ENCODE measurements around the gene PACSIN1.

The PACSIN1 gene

GRCh38 chr6:34565722-34566137 is 99.9 kb downstream of the PACSIN1 start:
- no peak for DNase-seq

- DNase-seq = no peak
Measured at GRCh38 chr6:34566830-34567546, 101.1 kb downstream of the PACSIN1 start.

- no peak for DNase-seq
Measured at GRCh38 chr6:34568341-34569201, 102.7 kb downstream of the PACSIN1 start.

- DNase-seq = no peak
Measured at GRCh38 chr6:34569361-34569973, 103.6 kb downstream of the PACSIN1 start.

- DNase-seq = no peak
Measured at GRCh38 chr6:34570066-34570833, 104.4 kb downstream of the PACSIN1 start.

- DNase-seq = no peak
Measured at GRCh38 chr6:34571388-34571787, 105.5 kb downstream of the PACSIN1 start.

GRCh38 chr6:34572021-34572420 is 106.1 kb downstream of the PACSIN1 start:
- DNase-seq = no peak

- DNase-seq = no peak
Measured at GRCh38 chr6:34572585-34572984, 106.7 kb downstream of the PACSIN1 start.

- no peak for DNase-seq
Measured at GRCh38 chr6:34573567-34574183, 107.8 kb downstream of the PACSIN1 start.

GRCh38 chr6:34574647-34575293 is 108.9 kb downstream of the PACSIN1 start:
- no peak for DNase-seq

GRCh38 chr6:34575326-34575725 is 109.5 kb downstream of the PACSIN1 start:
- no peak for DNase-seq

- DNase-seq = no peak
Measured at GRCh38 chr6:34576286-34576955, 110.5 kb downstream of the PACSIN1 start.

GRCh38 chr6:34578445-34579262 is 112.8 kb downstream of the PACSIN1 start:
- no peak for DNase-seq

GRCh38 chr6:34580707-34581560 is 115.1 kb downstream of the PACSIN1 start:
- peak; percentile 25 for DNase-seq

- DNase-seq = no peak
Measured at GRCh38 chr6:34581561-34581920, 115.7 kb downstream of the PACSIN1 start.

- DNase-seq = no peak
Measured at GRCh38 chr6:34583461-34583860, 117.6 kb downstream of the PACSIN1 start.

GRCh38 chr6:34583861-34584604 is 118.2 kb downstream of the PACSIN1 start:
- DNase-seq = no peak

- DNase-seq = no peak
Measured at GRCh38 chr6:34584694-34585093, 118.8 kb downstream of the PACSIN1 start.

Data from eye (tissue), 1 donor.